Astrocyte of the spinal cord (primary cell): Measurements from ENCODE around the gene INTS2.
A peak's percentile ranks its signal among the peaks of the same experiment; 100 is the strongest.

Source experiments
- DNase-seq: peaks from one replicate; pipeline ENCODE4 v3.0.0; 2011; ENCODE audit warnings: low read depth, low spot score
- H3K4me3 ChIP-seq: 2 replicates; pipeline ENCODE4 v1.5.1; 2011; ENCODE audit warnings: low read depth, mild to moderate bottlenecking, low read length, moderate library complexity
- in situ Hi-C: cut with HindIII; loops from 2 replicates; pipeline ENCODE4 v1.10.0; 2017; ENCODE audit warnings: low sequenced_read_pairs
- TF ChIP-seq, protein P1 (sequence below): IDR thresholded peaks from 2 replicates; pipeline ENCODE4 v1.5.1; 2012; ENCODE audit warnings: low read depth, mild to moderate bottlenecking, low read length, inconsistent platforms

INTS2 gene, protein sequence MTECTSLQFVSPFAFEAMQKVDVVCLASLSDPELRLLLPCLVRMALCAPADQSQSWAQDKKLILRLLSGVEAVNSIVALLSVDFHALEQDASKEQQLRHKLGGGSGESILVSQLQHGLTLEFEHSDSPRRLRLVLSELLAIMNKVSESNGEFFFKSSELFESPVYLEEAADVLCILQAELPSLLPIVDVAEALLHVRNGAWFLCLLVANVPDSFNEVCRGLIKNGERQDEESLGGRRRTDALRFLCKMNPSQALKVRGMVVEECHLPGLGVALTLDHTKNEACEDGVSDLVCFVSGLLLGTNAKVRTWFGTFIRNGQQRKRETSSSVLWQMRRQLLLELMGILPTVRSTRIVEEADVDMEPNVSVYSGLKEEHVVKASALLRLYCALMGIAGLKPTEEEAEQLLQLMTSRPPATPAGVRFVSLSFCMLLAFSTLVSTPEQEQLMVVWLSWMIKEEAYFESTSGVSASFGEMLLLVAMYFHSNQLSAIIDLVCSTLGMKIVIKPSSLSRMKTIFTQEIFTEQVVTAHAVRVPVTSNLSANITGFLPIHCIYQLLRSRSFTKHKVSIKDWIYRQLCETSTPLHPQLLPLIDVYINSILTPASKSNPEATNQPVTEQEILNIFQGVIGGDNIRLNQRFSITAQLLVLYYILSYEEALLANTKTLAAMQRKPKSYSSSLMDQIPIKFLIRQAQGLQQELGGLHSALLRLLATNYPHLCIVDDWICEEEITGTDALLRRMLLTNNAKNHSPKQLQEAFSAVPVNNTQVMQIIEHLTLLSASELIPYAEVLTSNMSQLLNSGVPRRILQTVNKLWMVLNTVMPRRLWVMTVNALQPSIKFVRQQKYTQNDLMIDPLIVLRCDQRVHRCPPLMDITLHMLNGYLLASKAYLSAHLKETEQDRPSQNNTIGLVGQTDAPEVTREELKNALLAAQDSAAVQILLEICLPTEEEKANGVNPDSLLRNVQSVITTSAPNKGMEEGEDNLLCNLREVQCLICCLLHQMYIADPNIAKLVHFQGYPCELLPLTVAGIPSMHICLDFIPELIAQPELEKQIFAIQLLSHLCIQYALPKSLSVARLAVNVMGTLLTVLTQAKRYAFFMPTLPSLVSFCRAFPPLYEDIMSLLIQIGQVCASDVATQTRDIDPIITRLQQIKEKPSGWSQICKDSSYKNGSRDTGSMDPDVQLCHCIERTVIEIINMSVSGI

DNA sequence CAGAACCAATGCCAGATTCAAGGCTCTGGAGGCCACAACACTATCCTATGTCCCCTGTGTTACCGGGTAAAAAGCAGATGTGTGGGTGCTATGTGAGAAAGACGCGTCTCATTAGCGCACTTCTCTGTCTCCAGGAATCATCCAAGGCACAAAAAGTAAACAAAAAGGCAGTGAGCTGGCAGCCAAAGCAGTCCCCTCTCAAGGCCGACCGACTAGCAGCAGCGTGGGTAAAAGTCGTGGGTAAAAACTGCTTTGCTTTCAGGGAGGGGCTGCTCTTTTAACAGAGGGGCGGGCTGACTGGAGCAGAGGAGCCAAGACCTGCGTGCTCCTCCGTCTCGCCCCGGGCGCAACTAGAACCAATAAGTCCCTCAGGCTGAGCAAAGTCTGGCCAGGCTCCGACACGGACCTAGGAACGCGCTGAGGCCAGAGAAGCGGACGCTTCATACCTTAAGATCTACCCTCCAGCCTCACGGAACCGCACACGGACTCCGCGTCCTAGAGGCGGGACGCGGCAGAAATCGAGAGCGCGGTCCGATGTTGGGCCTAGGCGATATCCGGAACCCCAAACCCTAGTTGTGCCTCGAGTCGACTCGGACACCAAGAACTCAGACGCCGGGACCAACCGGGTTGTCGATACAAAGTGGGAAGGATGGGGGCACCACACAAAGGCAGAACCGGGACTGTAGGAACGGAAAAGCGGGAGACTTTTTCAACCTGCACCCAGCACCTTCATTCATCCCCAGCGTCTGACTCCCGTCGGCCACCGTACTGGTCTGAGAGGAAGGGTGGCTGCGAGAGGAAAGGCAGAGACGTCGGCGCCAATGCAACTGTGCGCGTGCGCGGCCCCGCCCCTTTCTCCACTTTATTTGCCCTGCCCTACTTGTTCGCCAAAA lies at the start of gene INTS2:
INTS2 (minus strand) TSS at position 775 of the 893 bp plus-strand sequence. CDS start 1,338 bp downstream, outside the sequence.
- TF ChIP-seq, protein P1, sequence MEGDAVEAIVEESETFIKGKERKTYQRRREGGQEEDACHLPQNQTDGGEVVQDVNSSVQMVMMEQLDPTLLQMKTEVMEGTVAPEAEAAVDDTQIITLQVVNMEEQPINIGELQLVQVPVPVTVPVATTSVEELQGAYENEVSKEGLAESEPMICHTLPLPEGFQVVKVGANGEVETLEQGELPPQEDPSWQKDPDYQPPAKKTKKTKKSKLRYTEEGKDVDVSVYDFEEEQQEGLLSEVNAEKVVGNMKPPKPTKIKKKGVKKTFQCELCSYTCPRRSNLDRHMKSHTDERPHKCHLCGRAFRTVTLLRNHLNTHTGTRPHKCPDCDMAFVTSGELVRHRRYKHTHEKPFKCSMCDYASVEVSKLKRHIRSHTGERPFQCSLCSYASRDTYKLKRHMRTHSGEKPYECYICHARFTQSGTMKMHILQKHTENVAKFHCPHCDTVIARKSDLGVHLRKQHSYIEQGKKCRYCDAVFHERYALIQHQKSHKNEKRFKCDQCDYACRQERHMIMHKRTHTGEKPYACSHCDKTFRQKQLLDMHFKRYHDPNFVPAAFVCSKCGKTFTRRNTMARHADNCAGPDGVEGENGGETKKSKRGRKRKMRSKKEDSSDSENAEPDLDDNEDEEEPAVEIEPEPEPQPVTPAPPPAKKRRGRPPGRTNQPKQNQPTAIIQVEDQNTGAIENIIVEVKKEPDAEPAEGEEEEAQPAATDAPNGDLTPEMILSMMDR, result no peak
- H3K4me3 ChIP-seq, result peak within 1 kb of the TSS; percentile 88
- peak; percentile 94 for DNase-seq
- in situ Hi-C loops, result no loop called here

DNA sequence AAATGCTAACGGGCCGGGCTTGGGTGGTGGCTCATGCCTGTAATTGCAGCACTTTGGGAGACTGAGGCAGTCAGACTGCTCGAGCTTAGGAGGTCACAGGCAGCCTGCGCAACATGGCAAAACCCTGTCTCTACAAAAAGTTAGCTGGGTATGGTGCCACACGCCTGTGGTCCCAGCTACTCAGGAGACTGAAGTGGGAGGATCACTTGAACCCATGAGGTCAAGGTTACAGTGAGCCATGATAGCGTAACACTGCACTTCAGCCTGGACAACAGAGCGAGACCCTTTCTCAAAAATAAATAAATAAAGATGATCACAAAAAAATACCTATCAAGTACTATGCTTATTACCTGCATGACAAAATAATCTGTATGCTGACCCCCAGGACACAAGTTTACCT lies 46.3 kb upstream of the INTS2 start:
- no peak for DNase-seq
- TF ChIP-seq, protein P1, result no peak
- no peak overlapping the region for H3K4me3 ChIP-seq
- in situ Hi-C loops, result no loop called here

DNA sequence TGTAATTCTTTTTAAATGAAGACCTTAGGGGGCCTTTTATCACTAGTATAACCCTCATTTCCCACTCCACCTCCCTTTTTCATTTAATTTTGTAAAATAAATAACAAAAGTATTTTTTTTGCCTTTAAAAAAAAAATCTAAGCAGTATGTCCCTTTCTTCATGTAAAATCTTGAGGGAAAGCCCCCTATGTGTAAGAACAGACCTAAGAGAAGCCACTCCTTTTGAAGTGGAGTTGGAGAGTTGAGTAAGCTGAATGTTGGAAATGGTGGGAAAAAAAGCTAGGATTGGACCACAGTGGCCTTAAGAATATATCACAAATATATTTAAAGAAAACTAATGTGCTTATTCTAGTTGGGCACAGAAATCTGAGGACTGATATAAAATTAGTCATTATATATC lies 44.5 kb upstream of the INTS2 start:
- in situ Hi-C loops, result no loop called here
- no peak overlapping the region for H3K4me3 ChIP-seq

DNA sequence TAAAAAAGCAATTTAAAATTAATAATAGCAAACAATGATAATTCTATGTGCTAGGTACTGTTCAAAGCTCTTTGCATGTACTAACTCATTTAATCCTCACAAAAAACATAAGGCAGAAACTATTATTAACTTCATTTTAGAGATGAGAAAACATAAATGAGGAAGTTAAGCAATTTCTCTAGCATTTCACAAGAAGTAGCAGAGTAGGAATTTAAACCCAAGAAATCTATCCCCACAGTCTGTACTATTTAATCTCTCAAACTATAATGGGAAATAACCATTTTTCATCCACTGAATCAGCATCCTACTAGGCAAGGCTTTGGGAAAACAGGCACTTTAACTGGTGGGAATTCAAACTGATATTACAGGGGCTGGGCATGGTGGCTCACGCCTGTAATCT lies 42.2 kb upstream of the INTS2 start:
- TF ChIP-seq, protein P1, result no peak
- no peak overlapping the region for H3K4me3 ChIP-seq
- in situ Hi-C loops, result no loop called here
- DNase-seq, result no peak

More for the DNA sequence above, 44.5 kb upstream of the INTS2 start:
- TF ChIP-seq, protein P1, result no peak
- no peak for DNase-seq

DNA sequence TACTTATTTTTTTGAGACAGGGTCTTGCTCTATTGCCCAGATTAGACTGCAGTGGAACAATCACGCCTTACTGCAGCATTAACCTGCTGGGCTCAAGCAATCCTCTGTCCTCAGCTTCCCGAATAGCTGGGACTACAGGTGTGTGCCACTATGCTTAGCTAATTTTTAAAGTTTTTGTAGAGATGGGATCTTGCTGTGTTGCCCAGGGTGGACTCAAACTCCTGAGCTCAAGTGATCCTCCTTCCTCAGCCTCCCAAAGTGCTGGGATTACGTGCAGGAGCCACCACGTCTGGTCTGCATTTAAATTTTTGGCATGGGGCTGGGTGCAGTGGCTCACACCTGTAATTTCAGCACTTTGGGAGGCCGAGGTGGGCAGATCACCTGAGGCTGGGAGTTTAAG lies 41.0 kb upstream of the INTS2 start:
- DNase-seq, result no peak
- in situ Hi-C loops, result no loop called here
- TF ChIP-seq, protein P1, result no peak
- no peak overlapping the region for H3K4me3 ChIP-seq
